GM12873 (cell line): ENCODE data around the gene SSTR1.

Source experiments
- CTCF ChIP-seq: IDR thresholded peaks from 2 replicates; pipeline ENCODE4 v1.5.1; 2012; ENCODE audit warnings: low read depth, mild to moderate bottlenecking, moderate library complexity, low read length, control low read depth; ENCODE audit not compliant: insufficient read depth; ENCODE audit errors: missing control alignments

SSTR1 gene

GRCh38 chr14:38207736-38208617, at the start of gene SSTR1:
TSS of gene SSTR1 (plus strand) at chr14:38207904. CDS start at chr14:38209390, 1,486 bp downstream.
- TF ChIP-seq CTCF: no peak

- no peak for TF ChIP-seq CTCF
These were observed 49.2 kb upstream of the SSTR1 start for GRCh38 chr14:38158468-38158867.

GRCh38 chr14:38168416-38168815, 39.3 kb upstream of the SSTR1 start:
- no peak for TF ChIP-seq CTCF

GRCh38 chr14:38171197-38171596, 36.5 kb upstream of the SSTR1 start:
- TF ChIP-seq CTCF: no peak

GRCh38 chr14:38174711-38175110, 33.0 kb upstream of the SSTR1 start:
- TF ChIP-seq CTCF: no peak

GRCh38 chr14:38175658-38176057, 32.0 kb upstream of the SSTR1 start:
- no peak for TF ChIP-seq CTCF

GRCh38 chr14:38176379-38176778, 31.3 kb upstream of the SSTR1 start:
- no peak for TF ChIP-seq CTCF
